Vagina (tissue), 2 donors: ENCODE measurements around the gene EIF3M.

ENCODE experiments used
- CTCF ChIP-seq, 3 experiments: fragments of 450-650 bp in 2 of 3; fragments of 200-600 bp in 1 of 3; sonication (generic) in 1 of 3; IDR thresholded peaks; one replicate each; pipeline ENCODE4 v1.5.1; 2017 to 2019; ENCODE audit warnings: antibody characterized with exemption in 3 of 3, mild to moderate bottlenecking in 2 of 3, moderate library complexity in 2 of 3
- POLR2A ChIP-seq, 2 donors: fragments of 450-650 bp; IDR thresholded peaks; one replicate each; pipeline ENCODE4 v1.6.1; 2017; ENCODE audit warnings: antibody characterized with exemption in 2 of 2, mild to moderate bottlenecking in 2 of 2, moderate library complexity in 2 of 2
- POLR2AphosphoS5 ChIP-seq, 2 donors: sonication (generic); formaldehyde crosslinking; IDR thresholded peaks; one replicate each; pipeline ENCODE4 v1.9.0; 2017; ENCODE audit warnings: antibody characterized with exemption in 2 of 2, mild to moderate bottlenecking in 2 of 2, low read depth in 1 of 2; ENCODE audit not compliant: insufficient read depth in 1 of 2

- TF ChIP-seq CTCF (IDR thresholded peaks at IDR 0.05) (no peak), POLR2A (IDR thresholded peaks at IDR 0.05) (no peak), POLR2AphosphoS5 (IDR thresholded peaks at IDR 0.05; ENCODE audit: insufficient read depth in 1 of 2, low read depth in 1 of 2) (no peak)
Observed at GRCh38 chr11:32555091-32555490, 28.5 kb upstream of the EIF3M start.
